GM12874 (cell line): Measurements from ENCODE around the gene PCDHB16.
"Not testable (repeated sequence)": the region's sequence is repeated elsewhere in the genome, so short reads cannot be mapped to it uniquely, and the experiment has no call there.

Experiments
- TF ChIP-seq, protein P1 (sequence below): IDR thresholded peaks from 2 replicates; pipeline ENCODE4 v1.5.1; 2011; ENCODE audit warnings: low read depth, mild to moderate bottlenecking, control low read depth, low read length, moderate library complexity; ENCODE audit not compliant: insufficient read depth

The PCDHB16 gene

DNA sequence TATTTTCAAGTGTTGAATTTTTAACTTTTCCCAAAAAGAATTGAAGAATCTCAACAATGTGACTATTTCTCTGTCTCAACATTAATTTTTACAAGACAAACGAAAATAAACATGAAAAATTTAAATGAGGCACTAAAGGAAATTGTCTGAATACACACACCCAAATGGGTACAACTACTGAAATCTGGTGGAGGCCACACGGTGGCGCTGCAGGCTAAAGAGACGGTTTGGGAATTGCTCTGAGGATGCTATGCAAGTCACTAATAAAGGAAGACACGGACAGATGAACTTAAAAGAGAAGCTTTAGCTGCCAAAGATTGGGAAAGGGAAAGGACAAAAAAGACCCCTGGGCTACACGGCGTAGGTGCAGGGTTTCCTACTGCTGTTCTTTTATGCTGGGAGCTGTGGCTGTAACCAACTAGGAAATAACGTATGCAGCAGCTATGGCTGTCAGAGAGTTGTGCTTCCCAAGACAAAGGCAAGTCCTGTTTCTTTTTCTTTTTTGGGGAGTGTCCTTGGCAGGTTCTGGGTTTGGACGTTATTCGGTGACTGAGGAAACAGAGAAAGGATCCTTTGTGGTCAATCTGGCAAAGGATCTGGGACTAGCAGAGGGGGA lies 10.0 kb downstream of the PCDHB16 start, which contains the start of gene PCDHB10:
PCDHB10 (plus strand) TSS at position 244 of the 616 bp plus-strand sequence; CDS start at position 444, 200 bp downstream.
- TF ChIP-seq, protein P1, sequence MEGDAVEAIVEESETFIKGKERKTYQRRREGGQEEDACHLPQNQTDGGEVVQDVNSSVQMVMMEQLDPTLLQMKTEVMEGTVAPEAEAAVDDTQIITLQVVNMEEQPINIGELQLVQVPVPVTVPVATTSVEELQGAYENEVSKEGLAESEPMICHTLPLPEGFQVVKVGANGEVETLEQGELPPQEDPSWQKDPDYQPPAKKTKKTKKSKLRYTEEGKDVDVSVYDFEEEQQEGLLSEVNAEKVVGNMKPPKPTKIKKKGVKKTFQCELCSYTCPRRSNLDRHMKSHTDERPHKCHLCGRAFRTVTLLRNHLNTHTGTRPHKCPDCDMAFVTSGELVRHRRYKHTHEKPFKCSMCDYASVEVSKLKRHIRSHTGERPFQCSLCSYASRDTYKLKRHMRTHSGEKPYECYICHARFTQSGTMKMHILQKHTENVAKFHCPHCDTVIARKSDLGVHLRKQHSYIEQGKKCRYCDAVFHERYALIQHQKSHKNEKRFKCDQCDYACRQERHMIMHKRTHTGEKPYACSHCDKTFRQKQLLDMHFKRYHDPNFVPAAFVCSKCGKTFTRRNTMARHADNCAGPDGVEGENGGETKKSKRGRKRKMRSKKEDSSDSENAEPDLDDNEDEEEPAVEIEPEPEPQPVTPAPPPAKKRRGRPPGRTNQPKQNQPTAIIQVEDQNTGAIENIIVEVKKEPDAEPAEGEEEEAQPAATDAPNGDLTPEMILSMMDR = no peak

DNA sequence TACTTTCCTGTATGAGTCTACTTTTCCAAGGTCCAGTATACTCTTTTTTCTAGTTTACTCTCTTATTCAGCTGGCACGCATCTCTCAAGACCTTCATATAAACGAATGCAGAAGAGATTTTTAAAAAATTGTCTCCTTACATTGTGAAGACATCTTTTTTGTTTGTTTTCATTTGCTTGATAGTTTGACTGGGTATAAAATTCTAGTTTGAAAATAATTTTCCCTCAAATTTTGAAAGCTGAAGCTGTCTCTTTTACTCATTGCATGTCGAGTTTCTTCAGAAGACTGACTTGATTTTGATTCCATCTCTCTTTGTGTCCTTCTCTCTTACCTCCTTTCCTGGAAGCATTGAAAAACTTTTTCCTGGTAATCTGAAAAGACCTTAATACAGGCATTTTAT lies 14.2 kb downstream of the PCDHB16 start:
- TF ChIP-seq, protein P1 = no peak

DNA sequence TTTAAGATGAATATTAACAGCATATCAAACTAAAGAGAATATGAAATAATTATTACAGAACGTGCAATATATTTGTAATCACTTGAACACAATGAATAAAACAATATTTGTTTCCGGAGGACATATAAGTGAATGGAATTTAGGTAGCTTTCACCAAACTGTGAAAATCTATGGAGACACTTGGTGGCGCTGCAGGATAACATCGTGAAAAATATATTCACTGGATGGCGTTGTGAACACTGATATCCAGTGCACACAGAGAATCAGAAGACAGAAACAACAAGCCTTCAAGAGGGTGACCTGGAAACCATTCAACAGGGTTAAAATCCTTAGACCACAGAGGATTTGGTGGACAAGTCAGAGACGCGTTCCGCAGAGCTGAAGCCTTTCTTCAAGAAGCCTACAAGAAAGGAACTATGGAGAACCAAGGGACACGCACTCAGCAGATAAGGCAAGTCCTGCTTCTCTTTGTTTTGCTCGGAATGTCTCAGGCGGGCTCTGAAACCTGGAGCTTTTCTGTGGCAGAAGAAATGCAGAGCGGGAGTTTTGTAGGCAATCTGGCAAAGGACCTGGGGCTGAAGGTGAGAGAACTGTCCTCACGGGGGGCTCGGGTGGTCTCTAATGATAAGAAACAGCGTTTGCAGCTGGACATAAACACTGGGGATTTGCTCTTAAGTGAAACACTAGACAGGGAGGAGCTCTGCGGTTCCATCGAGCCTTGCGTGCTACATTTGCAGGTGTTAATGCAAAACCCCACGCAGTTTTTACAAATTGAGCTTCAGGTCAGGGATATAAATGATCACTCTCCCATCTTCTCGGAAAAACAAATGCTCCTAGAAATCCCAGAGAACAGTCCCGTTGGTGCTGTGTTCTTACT lies 17.4 kb downstream of the PCDHB16 start, which contains the start of gene PCDHB11:
PCDHB11 (plus strand) TSS at position 269 of the 877 bp plus-strand sequence; CDS start at position 417, 148 bp downstream.
- TF ChIP-seq, protein P1 = no peak

DNA sequence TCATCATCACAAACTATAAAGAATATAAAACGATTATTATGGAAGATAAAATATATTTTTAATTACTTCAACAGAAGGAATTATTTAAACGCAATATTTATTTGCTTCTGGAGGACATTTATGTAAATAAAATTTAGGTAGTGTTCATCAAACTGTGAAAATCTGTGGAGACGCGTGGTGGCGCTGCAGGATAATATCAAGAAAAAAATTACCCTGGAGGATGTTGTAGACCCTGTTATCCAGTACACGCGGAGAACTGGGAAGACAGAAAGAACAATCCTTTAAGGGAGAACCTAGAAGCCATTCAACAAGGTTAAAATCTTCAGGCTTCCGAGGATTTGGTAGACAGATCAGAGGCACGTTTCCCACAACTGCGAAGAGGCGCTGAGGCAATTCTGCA lies 26.3 kb downstream of the PCDHB16 start, which contains the start of gene PCDHB12:
PCDHB12 (plus strand) TSS at position 242 of the 400 bp plus-strand sequence. CDS start 189 bp downstream, outside the sequence.
- TF ChIP-seq, protein P1 = no peak

DNA sequence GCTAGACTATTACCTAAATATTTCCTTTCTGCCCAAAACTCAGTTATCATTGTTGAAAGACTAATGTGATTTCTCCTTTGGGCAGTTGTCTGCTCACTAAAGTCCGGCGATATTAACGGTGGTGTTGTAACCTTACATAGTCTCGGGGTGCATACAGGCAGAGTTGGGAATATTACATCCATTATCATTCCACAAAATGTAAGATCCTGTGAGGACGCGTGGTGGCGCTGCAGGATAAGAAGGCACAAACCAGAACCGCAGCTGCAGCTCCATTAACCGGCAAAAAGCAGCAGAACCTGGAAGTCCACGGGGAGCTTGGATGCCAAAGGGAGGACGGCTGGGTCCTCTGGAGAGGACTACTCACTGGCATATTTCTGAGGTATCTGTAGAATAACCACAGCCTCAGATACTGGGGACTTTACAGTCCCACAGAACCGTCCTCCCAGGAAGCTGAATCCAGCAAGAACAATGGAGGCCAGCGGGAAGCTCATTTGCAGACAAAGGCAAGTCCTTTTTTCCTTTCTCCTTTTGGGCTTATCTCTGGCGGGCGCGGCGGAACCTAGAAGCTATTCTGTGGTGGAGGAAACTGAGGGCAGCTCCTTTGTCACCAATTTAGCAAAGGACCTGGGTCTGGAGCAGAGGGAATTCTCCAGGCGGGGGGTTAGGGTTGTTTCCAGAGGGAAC lies 31.6 kb downstream of the PCDHB16 start, which contains the start of gene PCDHB13:
PCDHB13 (plus strand) TSS at position 264 of the 684 bp plus-strand sequence; CDS start at position 469, 205 bp downstream.
- TF ChIP-seq, protein P1 = not testable (repeated sequence)

DNA sequence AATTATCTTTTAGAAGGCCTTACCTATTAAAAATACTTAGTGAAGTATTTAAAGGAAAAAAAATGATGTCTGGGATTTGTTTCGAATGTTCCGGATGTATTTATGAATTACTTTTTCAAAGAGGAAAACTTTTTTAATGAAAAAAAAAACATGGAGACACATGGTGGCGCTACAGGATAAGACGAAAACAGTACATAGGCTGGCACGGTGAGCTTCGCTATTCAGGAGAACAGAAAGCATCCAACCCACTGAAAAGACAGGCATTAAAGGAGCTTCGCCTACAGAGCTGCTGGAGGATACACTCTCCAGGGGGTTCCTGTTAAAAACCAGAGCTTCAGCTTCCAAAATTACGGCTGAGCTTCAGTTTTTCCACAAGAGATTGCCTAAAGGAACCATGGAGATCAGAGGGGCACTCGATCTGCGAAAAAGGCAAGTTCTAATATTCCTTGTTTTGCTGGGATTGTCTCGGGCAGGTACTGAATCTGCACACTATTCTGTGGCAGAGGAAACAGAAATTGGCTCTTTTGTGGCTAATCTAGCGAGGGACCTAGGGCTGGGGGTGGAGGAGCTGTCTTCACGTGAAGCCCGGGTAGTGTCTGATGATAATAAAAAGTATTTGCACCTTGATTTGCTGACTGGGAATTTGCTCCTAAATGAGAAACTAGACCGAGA lies 41.1 kb downstream of the PCDHB16 start, which contains the start of gene PCDHB14:
PCDHB14 (plus strand) TSS at position 232 of the 672 bp plus-strand sequence; CDS start at position 395, 163 bp downstream.
- TF ChIP-seq, protein P1 = no peak
